NCI-H2196 treated with DMSO at 0.1 percent for 48 hours (cell line): ENCODE data around the gene APOF.
A peak's percentile ranks its signal among the peaks of the same experiment; 100 is the strongest.
"Not testable (repeated sequence)": the region's sequence is repeated elsewhere in the genome, so short reads cannot be mapped to it uniquely, and the experiment has no call there.

ENCODE experiments used
- DNase-seq: peaks from one replicate; lab custom pipeline; 2025; ENCODE audit not compliant: unreplicated experiment; lab: John Stamatoyannopoulos, UW

APOF gene

GRCh38 chr12:56333197-56333678 lies 29.4 kb downstream of the APOF start:
- no peak for DNase-seq

- no peak for DNase-seq
Measured at GRCh38 chr12:56332512-56333196, 30.0 kb downstream of the APOF start.

GRCh38 chr12:56330936-56331490 lies 31.6 kb downstream of the APOF start:
- DNase-seq, result no peak

GRCh38 chr12:56326533-56326932 lies 36.1 kb downstream of the APOF start:
- DNase-seq, result no peak

- DNase-seq, result no peak
Measured at GRCh38 chr12:56326126-56326525, 36.5 kb downstream of the APOF start.

- no peak for DNase-seq
Measured at GRCh38 chr12:56324206-56324605, 38.5 kb downstream of the APOF start.

GRCh38 chr12:56321610-56322009 lies 41.0 kb downstream of the APOF start:
- not testable (repeated sequence) for DNase-seq

GRCh38 chr12:56321027-56321426 lies 41.6 kb downstream of the APOF start:
- no peak for DNase-seq

- no peak for DNase-seq
Measured at GRCh38 chr12:56317675-56318074, 45.0 kb downstream of the APOF start.

- peak; percentile 96 for DNase-seq
Measured at GRCh38 chr12:56315622-56316473, 46.8 kb downstream of the APOF start, which contains the start of gene CNPY2. CNPY2 (minus strand) TSS chr12:56315988; CDS start chr12:56315217, 771 bp downstream.

GRCh38 chr12:56315249-56315621 lies 47.4 kb downstream of the APOF start:
- no peak for DNase-seq

- DNase-seq, result no peak
Measured at GRCh38 chr12:56311003-56311402, 51.7 kb downstream of the APOF start.
